AG10803 (cell line): Measurements from ENCODE around the gene ZNF160.
A peak's percentile ranks its signal among the peaks of the same experiment; 100 is the strongest.

Experiments
- DNase-seq: peaks from one replicate; pipeline ENCODE4 v3.0.0; 2010; ENCODE audit warnings: low read depth
- H3K4me3 ChIP-seq: 2 replicates; pipeline ENCODE4 v1.5.1; 2011; ENCODE audit warnings: mild to moderate bottlenecking, low read length, control low read depth
- TF ChIP-seq, protein P1 (sequence below): conservative IDR thresholded peaks from 2 replicates; pipeline ENCODE4 v1.5.1; 2011; ENCODE audit warnings: mild to moderate bottlenecking, low read length, control low read depth, inconsistent platforms

The ZNF160 gene

DNA sequence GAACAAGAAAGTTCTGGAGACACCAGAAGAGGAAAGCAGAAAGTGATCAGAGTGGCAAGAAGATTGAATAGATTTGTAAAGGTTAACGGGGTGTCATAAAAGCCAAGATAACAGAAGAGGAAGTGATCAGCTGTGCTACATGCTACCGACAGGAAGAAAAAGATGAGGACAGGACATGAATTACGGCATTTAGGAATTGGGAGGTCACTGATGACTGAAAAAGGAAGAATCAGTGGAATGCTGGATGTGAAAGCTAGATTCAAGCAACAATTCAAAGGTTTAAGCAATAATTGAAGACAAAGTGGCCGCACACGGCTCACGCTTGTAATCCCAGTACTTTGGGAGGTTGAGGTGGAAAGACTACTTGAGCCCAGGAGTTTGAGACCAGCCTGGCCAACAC is 15.1 kb downstream of the ZNF160 start:
- DNase-seq = no peak
- H3K4me3 ChIP-seq = no peak overlapping the region
- TF ChIP-seq, protein P1, sequence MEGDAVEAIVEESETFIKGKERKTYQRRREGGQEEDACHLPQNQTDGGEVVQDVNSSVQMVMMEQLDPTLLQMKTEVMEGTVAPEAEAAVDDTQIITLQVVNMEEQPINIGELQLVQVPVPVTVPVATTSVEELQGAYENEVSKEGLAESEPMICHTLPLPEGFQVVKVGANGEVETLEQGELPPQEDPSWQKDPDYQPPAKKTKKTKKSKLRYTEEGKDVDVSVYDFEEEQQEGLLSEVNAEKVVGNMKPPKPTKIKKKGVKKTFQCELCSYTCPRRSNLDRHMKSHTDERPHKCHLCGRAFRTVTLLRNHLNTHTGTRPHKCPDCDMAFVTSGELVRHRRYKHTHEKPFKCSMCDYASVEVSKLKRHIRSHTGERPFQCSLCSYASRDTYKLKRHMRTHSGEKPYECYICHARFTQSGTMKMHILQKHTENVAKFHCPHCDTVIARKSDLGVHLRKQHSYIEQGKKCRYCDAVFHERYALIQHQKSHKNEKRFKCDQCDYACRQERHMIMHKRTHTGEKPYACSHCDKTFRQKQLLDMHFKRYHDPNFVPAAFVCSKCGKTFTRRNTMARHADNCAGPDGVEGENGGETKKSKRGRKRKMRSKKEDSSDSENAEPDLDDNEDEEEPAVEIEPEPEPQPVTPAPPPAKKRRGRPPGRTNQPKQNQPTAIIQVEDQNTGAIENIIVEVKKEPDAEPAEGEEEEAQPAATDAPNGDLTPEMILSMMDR = no peak

DNA sequence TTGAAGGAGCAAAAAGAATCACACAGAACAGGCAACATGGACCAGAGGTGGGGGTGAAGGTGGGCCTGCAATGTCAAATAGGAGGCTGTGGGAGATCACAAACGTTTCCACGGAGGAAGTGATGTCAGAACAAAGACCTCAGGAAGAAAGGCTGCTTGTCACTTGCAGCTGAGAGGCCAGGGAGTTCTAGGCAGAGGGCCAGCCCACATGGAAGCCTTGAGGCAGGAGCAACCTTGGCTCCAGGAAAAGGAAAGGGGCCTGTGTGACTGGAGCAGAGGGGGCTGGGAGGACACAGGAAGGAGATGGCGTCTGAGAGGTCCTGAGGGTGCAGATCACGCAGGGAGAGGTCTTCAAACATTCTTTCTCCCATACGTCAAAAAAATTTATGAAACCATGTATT is 16.3 kb downstream of the ZNF160 start:
- no peak overlapping the region for H3K4me3 ChIP-seq
- peak; percentile 23 for DNase-seq
- TF ChIP-seq, protein P1 = no peak

DNA sequence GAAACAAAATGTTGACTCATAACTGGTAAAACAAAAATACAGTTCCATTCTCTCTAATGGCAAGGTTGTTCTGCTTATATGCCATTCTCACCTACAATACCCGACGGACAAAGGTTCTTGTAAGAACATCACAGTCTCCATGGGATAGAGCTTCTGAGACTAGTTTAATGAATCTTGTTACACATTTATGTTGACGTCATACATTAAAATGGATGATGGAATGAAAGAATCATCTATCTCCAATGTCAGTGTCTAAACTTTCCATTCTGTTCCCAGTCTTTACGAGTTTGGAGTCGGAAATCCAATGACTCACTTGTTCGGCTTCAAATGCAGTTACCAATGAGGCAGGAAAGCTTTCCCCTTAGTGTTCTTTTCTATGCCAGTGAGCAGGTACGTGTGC is 17.7 kb downstream of the ZNF160 start:
- no peak overlapping the region for H3K4me3 ChIP-seq
- TF ChIP-seq, protein P1 = no peak
- DNase-seq = no peak

GRCh38 chr19:53082929-53083328 is 20.3 kb downstream of the ZNF160 start:
- TF ChIP-seq, protein P1 = no peak
- H3K4me3 ChIP-seq = no peak overlapping the region
- no peak for DNase-seq

- H3K4me3 ChIP-seq = no peak overlapping the region
- no peak for DNase-seq
- TF ChIP-seq, protein P1 = no peak
These were observed 23.8 kb downstream of the ZNF160 start for GRCh38 chr19:53079313-53079924.

- no peak for DNase-seq
- TF ChIP-seq, protein P1 = no peak
- H3K4me3 ChIP-seq = no peak overlapping the region
These were observed 24.6 kb downstream of the ZNF160 start for GRCh38 chr19:53078668-53079067.

DNA sequence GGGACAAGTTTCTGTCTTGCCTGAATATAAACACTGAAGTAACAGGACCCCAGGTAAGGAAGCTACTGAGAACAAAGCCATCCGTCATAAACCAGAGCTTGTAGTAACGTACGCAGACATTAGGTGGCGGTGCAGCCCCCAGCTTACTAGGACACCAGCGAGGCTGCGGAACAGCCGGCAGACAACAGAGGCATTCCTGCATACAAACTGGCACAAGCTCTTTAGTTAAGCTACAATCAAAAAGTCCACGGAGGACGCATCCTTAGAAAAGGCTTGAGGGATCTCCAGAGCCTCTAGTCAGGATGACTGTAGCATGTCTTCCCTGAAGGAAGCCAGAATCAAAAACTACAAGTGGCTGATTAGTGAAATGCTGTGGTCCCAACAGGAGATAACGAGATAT is 26.2 kb downstream of the ZNF160 start:
- DNase-seq = peak; percentile 15
- H3K4me3 ChIP-seq = no peak overlapping the region
- TF ChIP-seq, protein P1 = peak; percentile 46
